ENCODE measurements around the gene KIF13A. TPM values are rescaled to one million over a fixed set of nuclear protein-coding genes. Genes with fewer than 3 reads are reported as not detected.

The KIF13A gene
- polyA plus RNA-seq, 1 experiment = 57.7 TPM

- POLR2A ChIA-PET = no interaction called here
- Histone ChIP-seq H3K27me3 (ENCODE audit: control insufficient read depth, insufficient read depth, low read length) (no peaks in the 10 kb centered on the region), H3K9me3 (ENCODE audit: control insufficient read depth, insufficient read depth, low read length) (no peaks in the 10 kb centered on the region), H3K4me3 (ENCODE audit: low read depth, low read length) (no peak overlapping the region), H3K27ac (ENCODE audit: low read depth, low read length) (no peak overlapping the region)
- TF ChIP-seq, protein P1, sequence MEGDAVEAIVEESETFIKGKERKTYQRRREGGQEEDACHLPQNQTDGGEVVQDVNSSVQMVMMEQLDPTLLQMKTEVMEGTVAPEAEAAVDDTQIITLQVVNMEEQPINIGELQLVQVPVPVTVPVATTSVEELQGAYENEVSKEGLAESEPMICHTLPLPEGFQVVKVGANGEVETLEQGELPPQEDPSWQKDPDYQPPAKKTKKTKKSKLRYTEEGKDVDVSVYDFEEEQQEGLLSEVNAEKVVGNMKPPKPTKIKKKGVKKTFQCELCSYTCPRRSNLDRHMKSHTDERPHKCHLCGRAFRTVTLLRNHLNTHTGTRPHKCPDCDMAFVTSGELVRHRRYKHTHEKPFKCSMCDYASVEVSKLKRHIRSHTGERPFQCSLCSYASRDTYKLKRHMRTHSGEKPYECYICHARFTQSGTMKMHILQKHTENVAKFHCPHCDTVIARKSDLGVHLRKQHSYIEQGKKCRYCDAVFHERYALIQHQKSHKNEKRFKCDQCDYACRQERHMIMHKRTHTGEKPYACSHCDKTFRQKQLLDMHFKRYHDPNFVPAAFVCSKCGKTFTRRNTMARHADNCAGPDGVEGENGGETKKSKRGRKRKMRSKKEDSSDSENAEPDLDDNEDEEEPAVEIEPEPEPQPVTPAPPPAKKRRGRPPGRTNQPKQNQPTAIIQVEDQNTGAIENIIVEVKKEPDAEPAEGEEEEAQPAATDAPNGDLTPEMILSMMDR (IDR thresholded peaks at IDR 0.05; ENCODE audit: low read depth, low read length) = no peak
- CTCF ChIA-PET = no interaction called here
- DNase-seq (ENCODE audit: low read depth, low spot score) = no peak
Observed at GRCh38 chr6:17881085-17881858, 106.2 kb downstream of the KIF13A start.

- no peak overlapping the region for H3K27ac ChIP-seq (ENCODE audit: low read depth, low read length)
- no peak for DNase-seq (ENCODE audit: low read depth, low spot score)
- H3K27me3 ChIP-seq (ENCODE audit: control insufficient read depth, insufficient read depth, low read length) = no peaks in the 10 kb centered on the region
- ChIA-PET CTCF (interaction anchor here (0.8 kb wide), 1 partner anchor 27 kb away, joined by 3 read pairs; no protein-coding TSS in a partner anchor), POLR2A (interaction anchor here (1.2 kb wide), 1 partner anchor 11 kb away, joined by 3 read pairs; no protein-coding TSS in a partner anchor)
- TF ChIP-seq, protein P1 (IDR thresholded peaks at IDR 0.05; ENCODE audit: low read depth, low read length) = no peak
- H3K9me3 ChIP-seq (ENCODE audit: control insufficient read depth, insufficient read depth, low read length) = no peaks in the 10 kb centered on the region
- H3K4me3 ChIP-seq (ENCODE audit: low read depth, low read length) = no peak overlapping the region
Observed at GRCh38 chr6:17879184-17879583, 108.3 kb downstream of the KIF13A start.

DNA sequence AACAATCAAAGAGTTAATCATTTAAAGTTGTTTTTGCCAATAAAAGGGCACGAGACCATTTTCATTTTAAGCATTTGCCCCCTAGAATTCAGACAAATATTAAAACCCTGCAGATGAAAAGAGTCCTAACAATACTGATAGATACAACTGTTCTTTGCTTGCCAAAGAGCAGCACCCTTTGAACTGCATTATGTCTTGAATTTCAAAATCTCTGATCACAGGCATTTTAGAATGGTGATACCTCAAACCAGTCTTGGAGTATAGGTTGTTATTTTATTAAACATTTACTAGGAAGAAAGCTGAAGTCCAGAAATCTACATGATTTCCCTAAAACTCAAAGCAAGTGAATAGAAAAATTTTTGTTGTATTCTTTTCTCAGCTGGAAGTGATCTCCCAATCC is 108.7 kb downstream of the KIF13A start:
- no peaks in the 10 kb centered on the region for H3K9me3 ChIP-seq (ENCODE audit: control insufficient read depth, insufficient read depth, low read length)
- CTCF ChIA-PET = interaction anchor here (0.8 kb wide), 1 partner anchor 27 kb away, joined by 3 read pairs; no protein-coding TSS in a partner anchor
- H3K27ac ChIP-seq (ENCODE audit: low read depth, low read length) = no peak overlapping the region
- POLR2A ChIA-PET = interaction anchor here (1.2 kb wide), 1 partner anchor 11 kb away, joined by 3 read pairs; no protein-coding TSS in a partner anchor
- H3K4me3 ChIP-seq (ENCODE audit: low read depth, low read length) = no peak overlapping the region
- no peak for DNase-seq (ENCODE audit: low read depth, low spot score)
- TF ChIP-seq, protein P1 (IDR thresholded peaks at IDR 0.05; ENCODE audit: low read depth, low read length) = no peak
- no peaks in the 10 kb centered on the region for H3K27me3 ChIP-seq (ENCODE audit: control insufficient read depth, insufficient read depth, low read length)

DNA sequence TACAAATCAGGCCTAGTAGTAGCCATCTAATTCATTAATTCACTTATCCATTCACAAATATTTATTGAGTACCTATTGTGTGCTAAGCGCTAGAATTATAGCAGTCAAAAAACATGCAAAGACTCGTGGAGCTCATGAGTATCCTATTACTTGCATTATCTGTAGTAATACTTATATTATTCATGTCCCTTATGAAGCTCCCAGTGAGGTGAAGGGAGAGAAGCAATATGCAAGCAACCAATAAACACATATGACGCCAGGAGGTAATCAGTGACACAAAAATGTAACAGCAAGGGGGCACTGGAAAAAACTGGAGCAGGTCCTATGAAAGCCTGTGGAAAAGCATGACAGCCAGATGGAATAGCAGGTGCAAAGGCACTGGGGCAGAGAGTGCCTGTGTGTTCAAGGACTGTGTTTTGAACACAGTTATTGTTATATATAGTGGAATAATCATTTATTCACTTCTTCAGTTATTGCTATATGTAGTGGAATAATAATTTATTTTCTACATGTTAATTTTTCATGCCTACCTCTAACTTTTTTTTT is 109.5 kb downstream of the KIF13A start:
- POLR2A ChIA-PET = no interaction called here

More for the DNA sequence above, 109.5 kb downstream of the KIF13A start:
- no peak for DNase-seq (ENCODE audit: low read depth, low spot score)
- TF ChIP-seq, protein P1 (IDR thresholded peaks at IDR 0.05; ENCODE audit: low read depth, low read length) = no peak
- Histone ChIP-seq H3K9me3 (ENCODE audit: control insufficient read depth, insufficient read depth, low read length) (no peaks in the 10 kb centered on the region), H3K27ac (ENCODE audit: low read depth, low read length) (no peak overlapping the region), H3K27me3 (ENCODE audit: control insufficient read depth, insufficient read depth, low read length) (no peaks in the 10 kb centered on the region), H3K4me3 (ENCODE audit: low read depth, low read length) (no peak overlapping the region)
- CTCF ChIA-PET = no interaction called here
